Measurements from ENCODE around the gene EDEM3. TPM values are rescaled to one million over a fixed set of nuclear protein-coding genes. Genes with fewer than 3 reads are reported as not detected.

The EDEM3 gene
- total and polyA plus RNA-seq, 9 of the 15 experiments (the other 6 are each of a cell fraction or from before 2014, with no cell fraction given): 15.8 to 46.6 (median 28.0) TPM

- ChIA-PET CTCF (ENCODE audit: low intra/inter-chr PET ratio) (no interaction called here), POLR2A (interaction anchor here (0.7 to 0.9 kb wide), 3 partner anchors 15 to 27 kb away, joined by 3 to 4 read pairs (median 3); no protein-coding TSS in a partner anchor)
- in situ Hi-C loops (cut with MboI) (no loop called here), intact Hi-C loops (cut with micrococcal nuclease) (no loop called here)
- H3K9me1 ChIP-seq (ENCODE audit: control insufficient read depth, insufficient read depth, low read length): no peaks in the 10 kb centered on the region
- DNase-seq (ENCODE audit: extremely low read depth in 1 of 4, low spot score in 3 of 4) (no peak), ATAC-seq (no peak), FAIRE-seq (no peak)
- no peaks in the 10 kb centered on the region for H3K79me2 ChIP-seq (ENCODE audit: control insufficient read depth, insufficient read depth, low read length)
- no peak overlapping the region for H3K4me3 ChIP-seq
- no peaks in the 10 kb centered on the region for H4K20me1 ChIP-seq (replicated peaks; ENCODE audit: control insufficient read depth, insufficient read depth, low read length)
- H2AFZ ChIP-seq (ENCODE audit: low read depth, low read length): no peak overlapping the region
- H3K4me1 ChIP-seq (replicated peaks in 1 of 2; ENCODE audit: control insufficient read depth in 2 of 2, insufficient read depth in 2 of 2, low read length in 2 of 2): peaks cover 0 to 12% of the 10 kb centered on the region in 2 experiments; a peak in 1 of 5 replicates
- 36% methylated on average over 2 of the region's 2 CpGs for WGBS (ENCODE audit: insufficient coverage, low coverage, missing lambda C conversion rate)
- H3K9me3 ChIP-seq (replicated peaks; ENCODE audit: control insufficient read depth, insufficient read depth, low read depth, low read length): no peaks in the 10 kb centered on the region
- H3K4me2 ChIP-seq (ENCODE audit: insufficient read depth, low read length): no peak overlapping the region
- H3K27me3 ChIP-seq (ENCODE audit: control insufficient read depth in 2 of 2, insufficient read depth in 2 of 2, low read length in 2 of 2): no peaks in the 10 kb centered on the region
- H3K27ac ChIP-seq (ENCODE audit: extremely low read depth, low read depth, low read length): no peak overlapping the region
- H3K9ac ChIP-seq (ENCODE audit: insufficient read depth in 1 of 2, low read depth in 2 of 2, low read length in 2 of 2): no peak overlapping the region
- BruUV-seq (replicated peaks): no TSS peak
- H3K36me3 ChIP-seq (ENCODE audit: control insufficient read depth, insufficient read depth, low read length): no peaks in the 10 kb centered on the region
- TF ChIP-seq CREM (IDR thresholded peaks at IDR 0.05; ENCODE audit: low read depth) (no peak), HNRNPUL1 (IDR thresholded peaks at IDR 0.05; ENCODE audit: low read length) (no peak), ETV6 (IDR thresholded peaks at IDR 0.05; ENCODE audit: borderline replicate concordance in 1 of 2, low read depth in 2 of 2, low read length in 1 of 2) (no peak), ETV6 (CRISPR knock-in tag; IDR thresholded peaks at IDR 0.05; ENCODE audit: borderline replicate concordance) (no peak), CBFA2T3 (IDR thresholded peaks at IDR 0.05) (no peak), ATF1 (CRISPR knock-in tag; IDR thresholded peaks at IDR 0.05) (no peak), ATF1 (tag; IDR thresholded peaks at IDR 0.05) (no peak), ZFP91 (CRISPR knock-in tag; IDR thresholded peaks at IDR 0.05) (no peak), TAF9B (IDR thresholded peaks at IDR 0.05; ENCODE audit: partially characterized antibody) (no peak), HMGN3 (IDR thresholded peaks at IDR 0.05; ENCODE audit: borderline replicate concordance, extremely low read depth, insufficient read length, low read depth, low read length) (no peak), CBFB (CRISPR knock-in tag; IDR thresholded peaks at IDR 0.05) (no peak), PBX2 (CRISPR knock-in tag; IDR thresholded peaks at IDR 0.05; ENCODE audit: low read depth) (no peak), PBX2 (tag; conservative IDR thresholded peaks at IDR 0.05; ENCODE audit: low read depth) (no peak), ZBTB7A (IDR thresholded peaks at IDR 0.05; ENCODE audit: borderline replicate concordance, control insufficient read depth, low read depth, low read length) (no peak)
Measured at GRCh38 chr1:184791550-184791900, 36.9 kb upstream of the EDEM3 start.

Data from K562 (cell line).